RPMI7951 (cell line): ENCODE results near the gene PLAC8L1. TPM values are rescaled to one million over a fixed set of nuclear protein-coding genes. Genes with fewer than 3 reads are reported as not detected.
A peak's percentile ranks its signal among the peaks of the same experiment; 100 is the strongest.

Source experiments
- DNase-seq: peaks from one replicate; pipeline ENCODE4 v3.0.0-alpha.2; 2012; ENCODE audit warnings: low read depth
- total RNA-seq: library from RNA; depleted of rRNA; stranded (reverse); fragments of >200 nt; shearing (Covaris generic); gene quantifications from 2 replicates; pipeline ENCODE4 v1.2.3, GENCODE V29; 2014; rRNA removed

Gene PLAC8L1
- total RNA-seq, 1 experiment from 2014 or later, result not detected

GRCh38 chr5:146042628-146043279 lies 62.6 kb downstream of the PLAC8L1 start:
- peak; percentile 85 for DNase-seq

DNA sequence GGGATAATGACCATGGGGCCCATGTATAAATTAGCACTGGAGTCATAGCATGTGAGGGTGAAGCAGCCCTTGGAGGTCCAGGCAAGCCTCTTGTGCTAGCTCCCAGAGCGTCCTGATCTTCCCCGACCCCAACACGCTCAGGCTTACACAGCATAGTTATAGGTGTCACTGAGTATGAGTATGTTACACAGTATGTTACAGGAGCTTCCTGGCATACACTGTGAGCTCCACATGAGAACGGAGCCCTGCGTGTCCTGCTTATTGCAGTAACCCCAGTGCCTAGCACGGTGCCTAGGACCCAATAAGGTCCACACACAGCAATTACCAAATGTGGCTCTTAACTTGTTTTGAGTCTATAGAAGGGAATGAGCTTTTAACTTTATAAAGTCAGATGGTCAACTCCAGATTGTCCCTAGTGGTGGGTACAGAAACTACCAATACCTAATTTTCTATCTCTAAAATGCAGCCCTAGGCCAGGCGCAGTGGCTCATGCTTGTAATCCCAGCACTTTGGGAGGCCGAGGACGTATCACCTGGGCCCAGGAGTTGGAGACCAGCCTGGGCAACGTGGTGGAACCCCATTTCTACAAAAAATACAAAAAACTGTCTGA lies 64.1 kb downstream of the PLAC8L1 start:
- peak; percentile 24 for DNase-seq

GRCh38 chr5:146040527-146040926 lies 64.8 kb downstream of the PLAC8L1 start:
- peak; percentile 23 for DNase-seq

- DNase-seq, result no peak
Observed at GRCh38 chr5:146039420-146039819, 66.0 kb downstream of the PLAC8L1 start.

DNA sequence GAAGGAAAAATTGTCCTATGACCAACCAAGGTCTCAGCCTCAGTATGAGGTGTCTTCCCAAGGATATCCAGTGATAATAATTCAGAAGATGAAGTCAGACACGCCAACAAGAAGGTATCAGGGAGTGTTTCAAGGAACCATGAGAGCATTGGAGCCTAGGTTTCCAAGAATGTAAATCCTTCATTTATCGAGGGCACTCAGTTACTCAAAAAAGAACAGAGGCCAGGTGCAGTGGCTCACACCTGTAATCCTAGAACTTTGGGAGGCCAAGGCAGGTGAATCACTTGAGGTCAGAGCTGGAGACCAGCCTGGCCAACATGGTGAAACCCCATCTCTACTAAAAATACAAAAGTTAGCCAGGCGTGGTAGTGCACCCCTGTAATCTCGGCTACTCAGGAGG lies 70.8 kb downstream of the PLAC8L1 start:
- DNase-seq, result no peak

Other genes starting within 250 kb of the PLAC8L1 start
- not detected in 2 replicates for gene GRXCR2, start 232.6 kb downstream of the PLAC8L1 start, total RNA-seq
- 6.8 and 7.9 TPM in 2 replicates for gene SH3RF2, start 169.0 kb downstream of the PLAC8L1 start, total RNA-seq
- 63.8 and 92.0 TPM in 2 replicates for gene LARS1, start 77.1 kb upstream of the PLAC8L1 start, total RNA-seq
- 13.5 and 15.1 TPM in 2 replicates for gene RBM27, start 98.0 kb upstream of the PLAC8L1 start, total RNA-seq
- gene POU4F3, start 233.3 kb upstream of the PLAC8L1 start, total RNA-seq, result 0.20 TPM in 1 of 2 replicates, not detected in the other